HCT116 (cell line): Measurements from ENCODE around the gene SPINK5. TPM values are rescaled to one million over a fixed set of nuclear protein-coding genes. Genes with fewer than 3 reads are reported as not detected.

Experiments
- ATAC-seq: fragments of 200-7000 bp; cut with Tn5 transposase; 2 replicates; pipeline ENCODE4 v1.9.1; 2020; ENCODE audit warnings: mild to moderate bottlenecking, moderate library complexity
- BruUV-seq: library from RNA; stranded (reverse); fragments of 400-500 nt; replicated peaks from 2 replicates; lab custom pipeline; 2021; lab: Mats Ljungman, UMichigan
- CTCF ChIA-PET: fragments of 300-600 bp; sonication (Branson Sonifier 250); formaldehyde crosslinking; loops from one replicate; lab custom pipeline; 2021; ENCODE audit warnings: antibody characterized with exemption; lab: Charles Lee
- POLR2A ChIA-PET: fragments of 300-600, 350-600 bp; sonication (Branson Sonifier 250); formaldehyde crosslinking; loops from one replicate; lab custom pipeline; 2021; ENCODE audit warnings: antibody characterized with exemption; lab: Charles Lee
- RAD21 ChIA-PET, 2 experiments: fragments of 300-600 bp; sonication (Branson Sonifier 250); formaldehyde crosslinking; loops; one replicate each; lab custom pipeline; 2023; ENCODE audit warnings: low total read pairs in 2 of 2; ENCODE audit not compliant: uncharacterized antibody in 2 of 2, unreplicated experiment in 2 of 2, low non-redundant PET in 1 of 2; lab: Charles Lee
- DNase-seq: peaks from one replicate; pipeline ENCODE4 v3.0.0-alpha.2; 2010; ENCODE audit warnings: low read depth, low spot score
- H2AFZ ChIP-seq: fragments of 200-600 bp; shearing (Covaris generic), sonication (generic); 2 replicates; pipeline ENCODE4 v1.6.1; 2017; ENCODE audit warnings: low read depth, mixed run types, mixed read lengths, antibody characterized with exemption, low read length; ENCODE audit not compliant: poor library complexity, severe bottlenecking
- H3K27ac ChIP-seq: 2 replicates; pipeline ENCODE4 v1.5.1; 2012; ENCODE audit warnings: low read depth, low read length
- H3K27me3 ChIP-seq: fragments of 200-600 bp; sonication (generic); 2 replicates; pipeline ENCODE4 v1.6.1; 2016; ENCODE audit warnings: mixed run types, low read length, mixed read lengths; ENCODE audit not compliant: insufficient read depth
- H3K36me3 ChIP-seq, 2 experiments: fragments of 200-500 bp in 1 of 2; fragments of 200-600 bp in 1 of 2; sonication (Bioruptor generic) in 1 of 2; sonication (generic) in 1 of 2; 2 replicates each; pipeline versions ENCODE4 v1.5.1 to v1.6.1; 2014 to 2016; ENCODE audit warnings: low read length in 2 of 2, inconsistent platforms in 1 of 2, mixed read lengths in 1 of 2, mixed run types in 1 of 2; ENCODE audit not compliant: insufficient read depth in 2 of 2, control insufficient read depth in 1 of 2
- H3K4me1 ChIP-seq, 2 experiments: fragments of 200-600 bp in 1 of 2; sonication (generic) in 1 of 2; 2 replicates each; pipeline versions ENCODE4 v1.5.1 to v1.6.1; 2012 to 2017; ENCODE audit warnings: low read length in 2 of 2, inconsistent platforms in 1 of 2, mild to moderate bottlenecking in 1 of 2, mixed read lengths in 1 of 2, mixed run types in 1 of 2, moderate library complexity in 1 of 2; ENCODE audit not compliant: insufficient read depth in 2 of 2, control insufficient read depth in 1 of 2
- H3K4me2 ChIP-seq: fragments of 200-600 bp; sonication (generic); 2 replicates; pipeline ENCODE4 v1.6.1; 2017; ENCODE audit warnings: mixed run types, low read length, mixed read lengths
- H3K4me3 ChIP-seq, 2 experiments: fragments of 200-600 bp in 1 of 2; sonication (generic) in 1 of 2; replicated peaks in 1 of 2; 2 replicates each; pipeline ENCODE4 v1.5.1; 2011 to 2016; ENCODE audit warnings: low read length in 2 of 2, control low read depth in 1 of 2, low read depth in 1 of 2, mild to moderate bottlenecking in 1 of 2, mixed read lengths in 1 of 2, mixed run types in 1 of 2
- H3K79me2 ChIP-seq: fragments of 200-600 bp; sonication (generic); 2 replicates; pipeline ENCODE4 v1.6.1; 2017; ENCODE audit warnings: mild to moderate bottlenecking, mixed run types, low read length, moderate library complexity, mixed read lengths; ENCODE audit not compliant: insufficient read depth
- H3K9ac ChIP-seq: fragments of 200-600 bp; sonication (generic); 2 replicates; pipeline ENCODE4 v1.6.1; 2016; ENCODE audit warnings: low read length, mixed read lengths
- H3K9me2 ChIP-seq: fragments of 200-600 bp; sonication (generic), shearing (Covaris generic); 2 replicates; pipeline ENCODE4 v1.6.1; 2017; ENCODE audit warnings: mixed run types, mild to moderate bottlenecking, moderate library complexity; ENCODE audit not compliant: insufficient read depth
- H3K9me3 ChIP-seq, 2 experiments: fragments of 200-500 bp in 1 of 2; fragments of 200-600 bp in 1 of 2; sonication (Bioruptor generic) in 1 of 2; sonication (generic) in 1 of 2; 2 replicates each; pipeline ENCODE4 v1.6.1; 2014 to 2017; ENCODE audit warnings: low read length in 2 of 2, mixed read lengths in 2 of 2, inconsistent platforms in 1 of 2, low read depth in 1 of 2, mild to moderate bottlenecking in 1 of 2, mixed run types in 1 of 2, moderate library complexity in 1 of 2; ENCODE audit not compliant: control insufficient read depth in 1 of 2, insufficient read depth in 1 of 2
- H4K20me1 ChIP-seq: fragments of 200-600 bp; sonication (generic), shearing (Covaris generic); 2 replicates; pipeline ENCODE4 v1.6.1; 2017; ENCODE audit warnings: mixed run types, mild to moderate bottlenecking, moderate library complexity; ENCODE audit not compliant: insufficient read depth
- CBX3 ChIP-seq: IDR thresholded peaks from 2 replicates; pipeline ENCODE4 v1.6.1; 2012; ENCODE audit warnings: low read depth
- ELF1 ChIP-seq: IDR thresholded peaks from 2 replicates; pipeline ENCODE4 v1.6.1; 2012; ENCODE audit warnings: low read depth, borderline replicate concordance
- EZH2 ChIP-seq: fragments of 200-600 bp; sonication (generic); IDR thresholded peaks from 2 replicates; pipeline ENCODE4 v1.6.1; 2017; ENCODE audit warnings: antibody characterized with exemption, mixed run types
- JUND ChIP-seq: IDR thresholded peaks from 2 replicates; pipeline ENCODE4 v1.6.1; 2012
- MAX ChIP-seq: IDR thresholded peaks from 2 replicates; pipeline ENCODE4 v1.6.1; 2012
- POLR2A ChIP-seq: IDR thresholded peaks from 2 replicates; pipeline ENCODE4 v1.7.0; 2011; ENCODE audit warnings: borderline replicate concordance; ENCODE audit not compliant: insufficient read depth, insufficient read length; ENCODE audit errors: extremely low read depth
- POLR2AphosphoS5 ChIP-seq: IDR thresholded peaks from 2 replicates; pipeline ENCODE4 v1.6.1; 2011; ENCODE audit warnings: mild to moderate bottlenecking, low read depth, low read length, moderate library complexity
- RAD21 ChIP-seq: IDR thresholded peaks from 2 replicates; pipeline ENCODE4 v1.6.1; 2012; ENCODE audit warnings: low read depth, mild to moderate bottlenecking
- REST ChIP-seq: IDR thresholded peaks from 2 replicates; pipeline ENCODE4 v1.6.1; 2012; ENCODE audit warnings: low read depth
- SIN3A ChIP-seq: IDR thresholded peaks from 2 replicates; pipeline ENCODE4 v1.6.1; 2012; ENCODE audit warnings: low read depth
- SP1 ChIP-seq: IDR thresholded peaks from 2 replicates; pipeline ENCODE4 v1.6.1; 2012; ENCODE audit warnings: low read depth
- TCF7L2 ChIP-seq: IDR thresholded peaks from 2 replicates; pipeline ENCODE4 v1.7.0; 2011; ENCODE audit warnings: borderline replicate concordance, inconsistent platforms; ENCODE audit not compliant: insufficient read depth, insufficient read length; ENCODE audit errors: extremely low read depth
- ZBTB33 ChIP-seq: IDR thresholded peaks from 2 replicates; pipeline ENCODE4 v1.6.1; 2011; ENCODE audit warnings: mild to moderate bottlenecking, low read length, moderate library complexity; ENCODE audit not compliant: insufficient replicate concordance; ENCODE audit errors: extremely low read depth
- intact Hi-C: fragments of 100-400 bp; cut with micrococcal nuclease; formaldehyde crosslinking; loops from 2 replicates; pipeline ENCODE4 v1.10.0; 2022
- total RNA-seq: library from RNA; stranded (reverse); gene quantifications from one replicate; pipeline ENCODE4 v1.2.1, GENCODE V29; 2021; ENCODE audit not compliant: unreplicated experiment
- TF ChIP-seq, protein P1 (sequence below): IDR thresholded peaks from 2 replicates; pipeline ENCODE4 v1.6.1; 2012
- TF ChIP-seq, protein P2 (sequence below), 3 experiments: fragments of 200-600 bp in 1 of 3; sonication (generic) in 1 of 3; IDR thresholded peaks in 2 of 3; conservative IDR thresholded peaks in 1 of 3; 2 replicates each; pipeline ENCODE4 v1.5.1; 2012 to 2017; ENCODE audit warnings: low read depth in 2 of 3, low read length in 2 of 3, antibody characterized with exemption in 1 of 3, borderline replicate concordance in 1 of 3, control low read depth in 1 of 3, mild to moderate bottlenecking in 1 of 3, mixed read lengths in 1 of 3, mixed run types in 1 of 3, moderate library complexity in 1 of 3; ENCODE audit not compliant: insufficient read depth in 1 of 3

Gene SPINK5
- total RNA-seq, 1 experiment from 2014 or later, result not detected

- no peak overlapping the region for H2AFZ ChIP-seq
- no peak for TF ChIP-seq TCF7L2
- TF ChIP-seq CBX3, result no peak
- no peak for TF ChIP-seq POLR2A
- no peak for TF ChIP-seq SP1
- TF ChIP-seq POLR2AphosphoS5, result no peak
- TF ChIP-seq MAX, result no peak
- TF ChIP-seq, protein P1, sequence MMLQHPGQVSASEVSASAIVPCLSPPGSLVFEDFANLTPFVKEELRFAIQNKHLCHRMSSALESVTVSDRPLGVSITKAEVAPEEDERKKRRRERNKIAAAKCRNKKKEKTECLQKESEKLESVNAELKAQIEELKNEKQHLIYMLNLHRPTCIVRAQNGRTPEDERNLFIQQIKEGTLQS, result no peak
- TF ChIP-seq RAD21, result no peak
- no peak for TF ChIP-seq EZH2
- no peak for TF ChIP-seq ELF1
- TF ChIP-seq, protein P2, sequence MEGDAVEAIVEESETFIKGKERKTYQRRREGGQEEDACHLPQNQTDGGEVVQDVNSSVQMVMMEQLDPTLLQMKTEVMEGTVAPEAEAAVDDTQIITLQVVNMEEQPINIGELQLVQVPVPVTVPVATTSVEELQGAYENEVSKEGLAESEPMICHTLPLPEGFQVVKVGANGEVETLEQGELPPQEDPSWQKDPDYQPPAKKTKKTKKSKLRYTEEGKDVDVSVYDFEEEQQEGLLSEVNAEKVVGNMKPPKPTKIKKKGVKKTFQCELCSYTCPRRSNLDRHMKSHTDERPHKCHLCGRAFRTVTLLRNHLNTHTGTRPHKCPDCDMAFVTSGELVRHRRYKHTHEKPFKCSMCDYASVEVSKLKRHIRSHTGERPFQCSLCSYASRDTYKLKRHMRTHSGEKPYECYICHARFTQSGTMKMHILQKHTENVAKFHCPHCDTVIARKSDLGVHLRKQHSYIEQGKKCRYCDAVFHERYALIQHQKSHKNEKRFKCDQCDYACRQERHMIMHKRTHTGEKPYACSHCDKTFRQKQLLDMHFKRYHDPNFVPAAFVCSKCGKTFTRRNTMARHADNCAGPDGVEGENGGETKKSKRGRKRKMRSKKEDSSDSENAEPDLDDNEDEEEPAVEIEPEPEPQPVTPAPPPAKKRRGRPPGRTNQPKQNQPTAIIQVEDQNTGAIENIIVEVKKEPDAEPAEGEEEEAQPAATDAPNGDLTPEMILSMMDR (IDR thresholded peaks at IDR 0.05 in 2 of 3, conservative IDR thresholded peaks at IDR 0.05 in 1 of 3; ENCODE audit: borderline replicate concordance in 1 of 3, insufficient read depth in 1 of 3, low read depth in 2 of 3, low read length in 2 of 3), result no peak
- TF ChIP-seq SIN3A, result no peak
- no peak for TF ChIP-seq JUND
- no peak for TF ChIP-seq REST
- TF ChIP-seq ZBTB33, result no peak
- H3K9me3 ChIP-seq, result no peaks in the 10 kb centered on the region
- H3K27ac ChIP-seq, result no peak overlapping the region
- intact Hi-C loops, result no loop called here
- peaks cover 0 to 7% of the 10 kb centered on the region in 2 experiments; a peak in 1 of 4 replicates for H3K4me1 ChIP-seq
- no peak overlapping the region for H3K4me3 ChIP-seq
- no peak overlapping the region for H3K9ac ChIP-seq
- no peak overlapping the region for H3K4me2 ChIP-seq
- ChIA-PET POLR2A (no interaction called here), RAD21 (no interaction called here), CTCF (no interaction called here)
- H3K9me2 ChIP-seq, result no peaks in the 10 kb centered on the region
- H3K27me3 ChIP-seq, result no peaks in the 10 kb centered on the region
- no peaks in the 10 kb centered on the region for H3K79me2 ChIP-seq
- no TSS peak for BruUV-seq
- H3K36me3 ChIP-seq, result no peaks in the 10 kb centered on the region
- DNase-seq (no peak), ATAC-seq (no peak)
- H4K20me1 ChIP-seq, result no peaks in the 10 kb centered on the region
Observed at GRCh38 chr5:148014276-148014675, 49.5 kb upstream of the SPINK5 start.
